ENCODE data around the gene SLC25A26.

- TF ChIP-seq POLR2AphosphoS5 (IDR thresholded peaks at IDR 0.05; ENCODE audit: low read depth, low read length) (no peak), CTCF (IDR thresholded peaks at IDR 0.05) (no peak)
Measured at GRCh38 chr3:66208189-66208588, 12.6 kb upstream of the SLC25A26 start.
